ENCODE results near the gene ZBED4.

Gene ZBED4

DNA sequence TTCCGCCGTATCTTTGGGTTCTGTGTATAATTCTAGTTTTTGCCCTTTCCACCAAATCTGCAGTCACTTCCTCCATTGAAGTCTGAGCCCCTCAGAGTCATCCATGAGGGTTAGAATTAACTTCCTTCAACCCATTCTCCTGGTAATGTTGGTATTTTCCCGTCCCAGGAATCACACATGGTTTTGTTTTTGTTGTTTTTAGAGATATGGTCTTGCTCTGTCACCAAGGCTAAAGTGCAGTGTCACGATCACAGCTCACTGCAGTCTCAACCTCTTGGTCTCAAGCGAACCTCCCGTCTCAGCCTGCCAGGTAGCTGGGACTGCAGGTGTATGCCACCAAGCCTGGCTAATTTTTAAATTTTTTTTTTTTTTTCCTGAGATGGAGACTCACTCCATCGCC is 18.7 kb downstream of the ZBED4 start:
- in situ Hi-C loops (cut with MboI; ENCODE audit: low sequenced_read_pairs): no loop called here

GRCh38 chr22:49873228-49873940 is 19.7 kb downstream of the ZBED4 start:
- in situ Hi-C loops (cut with MboI; ENCODE audit: low sequenced_read_pairs): no loop called here

GRCh38 chr22:49877642-49878041 is 24.0 kb downstream of the ZBED4 start:
- in situ Hi-C loops (cut with MboI; ENCODE audit: low sequenced_read_pairs): no loop called here

- in situ Hi-C loops (cut with MboI; ENCODE audit: low sequenced_read_pairs): no loop called here
Observed at GRCh38 chr22:49878206-49878605, 24.6 kb downstream of the ZBED4 start.

- in situ Hi-C loops (cut with MboI; ENCODE audit: low sequenced_read_pairs): no loop called here
Observed at GRCh38 chr22:49879871-49880270, 26.2 kb downstream of the ZBED4 start.

DNA sequence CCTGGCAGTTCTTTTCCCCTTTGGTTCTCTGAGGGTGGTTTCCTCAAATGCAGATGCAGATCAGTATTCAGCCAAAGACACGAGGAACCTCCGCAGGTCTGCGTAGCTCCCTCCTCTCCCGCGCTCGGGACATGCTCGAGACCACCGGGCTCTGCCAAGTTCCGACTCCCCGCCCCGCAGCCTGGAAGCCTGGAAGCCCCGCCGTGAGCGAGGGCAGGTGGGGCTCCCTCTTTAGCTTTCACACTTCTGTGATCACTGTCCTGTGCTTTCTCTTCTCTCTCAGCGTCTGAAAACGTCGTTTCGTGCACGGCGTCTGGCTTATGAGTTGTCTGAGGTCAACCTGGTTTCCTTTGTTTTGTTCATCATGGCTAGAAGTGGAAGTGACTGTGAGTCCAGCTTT is 26.6 kb downstream of the ZBED4 start:
- in situ Hi-C loops (cut with MboI; ENCODE audit: low sequenced_read_pairs): no loop called here

DNA sequence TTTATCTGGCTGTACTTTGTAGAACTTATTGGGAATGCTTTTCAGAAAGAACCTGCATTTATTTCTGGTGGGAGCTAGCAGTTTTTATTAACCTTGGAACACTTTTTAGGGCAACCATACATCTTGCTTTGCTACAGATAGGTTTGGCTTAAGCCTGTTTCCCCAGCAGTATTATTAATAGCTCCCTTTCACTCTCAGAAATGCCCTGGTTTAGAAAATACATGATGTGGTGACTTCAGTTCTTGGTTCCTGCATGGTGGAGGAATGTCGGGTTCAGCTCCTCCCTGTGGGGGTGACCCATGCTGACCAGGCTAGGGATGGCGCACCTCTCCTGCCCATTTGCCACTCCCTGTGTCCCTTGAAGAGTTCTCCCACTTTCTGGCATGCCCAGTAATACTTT is 28.2 kb downstream of the ZBED4 start:
- in situ Hi-C loops (cut with MboI; ENCODE audit: low sequenced_read_pairs): no loop called here

DNA sequence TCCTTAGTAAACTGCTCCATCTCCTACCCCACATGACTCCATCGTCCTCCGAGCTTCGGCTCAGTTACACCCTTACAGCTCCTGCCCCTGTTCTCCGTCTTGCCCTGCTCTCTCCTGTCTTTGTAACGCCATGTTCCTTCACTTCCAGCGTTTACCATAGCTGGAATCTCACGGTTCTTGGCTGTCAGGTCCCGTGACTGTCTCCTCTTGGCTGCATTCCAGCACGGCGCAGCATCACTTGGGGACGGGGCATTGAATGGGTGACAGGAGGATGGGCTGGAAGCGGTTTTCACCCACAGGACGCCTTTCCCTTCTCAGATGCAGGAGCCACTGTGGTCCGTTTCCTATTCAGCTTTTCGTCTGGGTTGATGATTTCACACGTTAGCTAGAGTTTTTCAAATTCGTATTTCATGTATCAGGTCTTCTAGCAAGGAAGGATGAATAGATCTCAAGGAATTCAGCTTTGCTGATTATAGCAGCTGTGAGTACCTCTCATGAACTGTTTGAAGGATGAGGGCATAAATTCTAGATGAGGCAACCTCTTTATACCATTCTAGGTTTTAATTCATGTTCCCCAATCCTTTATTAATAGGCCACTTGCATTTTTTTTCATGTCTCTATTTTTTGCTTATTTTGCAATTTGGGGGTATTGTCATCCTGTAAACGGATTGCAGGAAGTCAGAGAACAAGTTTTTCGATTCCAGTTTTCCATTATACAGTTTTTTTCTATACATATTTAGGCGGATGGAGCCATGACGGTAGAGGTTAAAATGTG is 29.1 kb downstream of the ZBED4 start:
- in situ Hi-C loops (cut with MboI; ENCODE audit: low sequenced_read_pairs): no loop called here

DNA sequence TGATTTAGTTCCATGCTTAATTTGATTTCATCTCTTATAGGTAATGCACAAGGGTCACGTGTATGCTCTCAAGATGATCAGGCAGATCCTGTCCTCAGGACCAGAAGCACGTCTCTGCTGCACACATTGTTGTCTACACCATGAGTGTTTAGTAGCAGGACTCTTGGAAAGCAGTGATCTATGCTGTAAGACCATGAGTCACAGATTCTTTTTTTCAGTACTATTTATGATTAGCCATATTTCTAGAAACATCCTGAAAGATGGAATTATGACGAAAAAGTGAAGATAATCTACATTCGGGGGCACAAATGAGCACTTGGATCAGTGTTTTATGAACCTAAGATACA is 29.6 kb downstream of the ZBED4 start:
- in situ Hi-C loops (cut with MboI; ENCODE audit: low sequenced_read_pairs): no loop called here

GRCh38 chr22:49884075-49884474 is 30.4 kb downstream of the ZBED4 start:
- in situ Hi-C loops (cut with MboI; ENCODE audit: low sequenced_read_pairs): no loop called here

DNA sequence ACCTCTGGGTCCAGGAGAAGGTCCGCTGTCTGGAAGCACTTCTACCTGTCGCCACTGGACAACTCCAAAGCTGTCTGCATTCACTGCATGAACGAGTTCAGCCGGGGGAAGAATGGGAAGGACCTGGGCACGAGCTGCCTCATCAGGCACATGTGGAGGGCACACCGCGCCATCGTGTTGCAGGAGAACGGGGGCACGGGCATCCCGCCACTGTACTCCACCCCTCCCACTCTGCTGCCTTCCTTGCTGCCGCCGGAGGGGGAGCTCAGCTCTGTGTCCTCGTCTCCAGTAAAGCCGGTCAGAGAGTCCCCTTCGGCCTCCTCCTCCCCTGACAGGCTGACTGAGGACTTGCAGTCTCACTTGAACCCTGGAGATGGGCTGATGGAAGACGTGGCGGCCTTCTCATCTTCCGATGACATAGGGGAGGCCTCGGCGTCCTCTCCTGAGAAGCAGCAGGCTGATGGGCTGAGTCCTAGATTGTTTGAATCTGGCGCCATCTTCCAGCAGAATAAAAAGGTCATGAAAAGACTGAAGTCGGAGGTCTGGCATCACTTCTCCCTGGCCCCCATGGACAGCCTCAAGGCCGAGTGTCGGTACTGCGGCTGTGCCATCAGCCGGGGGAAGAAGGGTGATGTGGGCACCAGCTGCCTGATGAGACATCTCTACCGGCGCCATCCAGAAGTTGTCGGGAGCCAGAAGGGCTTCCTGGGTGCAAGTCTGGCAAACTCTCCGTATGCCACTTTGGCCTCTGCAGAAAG is 31.0 kb downstream of the ZBED4 start:
- in situ Hi-C loops (cut with MboI; ENCODE audit: low sequenced_read_pairs): no loop called here

DNA sequence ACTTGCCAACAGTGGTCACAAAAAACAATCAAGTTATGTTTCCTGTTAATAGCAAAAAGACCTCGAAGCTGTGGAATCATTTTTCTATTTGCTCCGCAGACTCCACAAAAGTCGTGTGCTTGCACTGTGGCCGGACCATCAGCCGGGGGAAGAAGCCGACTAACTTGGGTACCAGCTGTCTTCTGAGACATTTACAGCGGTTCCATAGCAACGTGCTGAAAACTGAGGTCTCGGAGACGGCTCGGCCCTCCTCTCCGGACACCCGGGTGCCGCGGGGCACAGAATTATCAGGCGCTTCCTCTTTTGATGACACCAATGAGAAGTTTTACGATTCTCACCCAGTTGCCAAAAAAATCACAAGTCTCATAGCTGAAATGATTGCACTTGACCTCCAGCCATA is 31.6 kb downstream of the ZBED4 start:
- in situ Hi-C loops (cut with MboI; ENCODE audit: low sequenced_read_pairs): no loop called here

GRCh38 chr22:49885881-49886280 is 32.2 kb downstream of the ZBED4 start:
- in situ Hi-C loops (cut with MboI; ENCODE audit: low sequenced_read_pairs): no loop called here

GRCh38 chr22:49886346-49887063 is 32.9 kb downstream of the ZBED4 start:
- in situ Hi-C loops (cut with MboI; ENCODE audit: low sequenced_read_pairs): no loop called here

GRCh38 chr22:49887064-49887451 is 33.4 kb downstream of the ZBED4 start:
- in situ Hi-C loops (cut with MboI; ENCODE audit: low sequenced_read_pairs): no loop called here

GRCh38 chr22:49887702-49888101 is 34.1 kb downstream of the ZBED4 start:
- in situ Hi-C loops (cut with MboI; ENCODE audit: low sequenced_read_pairs): no loop called here

GRCh38 chr22:49889071-49889470 is 35.4 kb downstream of the ZBED4 start:
- in situ Hi-C loops (cut with MboI; ENCODE audit: low sequenced_read_pairs): no loop called here

GRCh38 chr22:49892226-49892899 is 38.7 kb downstream of the ZBED4 start:
- in situ Hi-C loops (cut with MboI; ENCODE audit: low sequenced_read_pairs): no loop called here

DNA sequence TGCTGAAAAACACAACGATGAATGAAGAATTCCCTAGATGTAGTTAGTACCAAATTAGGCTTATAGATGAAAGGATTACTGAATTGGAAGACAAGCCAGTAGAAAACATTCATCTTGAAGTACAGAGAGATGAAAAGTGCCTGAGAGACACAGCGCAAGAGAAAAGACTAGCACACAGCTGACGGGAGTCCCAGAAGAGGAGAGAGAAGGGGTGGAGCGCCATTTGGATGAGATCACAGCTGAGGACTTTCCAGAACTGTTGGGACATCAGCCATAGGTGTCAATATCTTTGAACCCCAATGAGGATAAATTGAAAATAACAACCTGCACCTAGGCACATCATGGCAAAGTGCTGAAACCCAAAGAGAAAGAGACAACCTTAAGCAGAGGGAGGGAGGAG is 39.4 kb downstream of the ZBED4 start:
- in situ Hi-C loops (cut with MboI; ENCODE audit: low sequenced_read_pairs): no loop called here

DNA sequence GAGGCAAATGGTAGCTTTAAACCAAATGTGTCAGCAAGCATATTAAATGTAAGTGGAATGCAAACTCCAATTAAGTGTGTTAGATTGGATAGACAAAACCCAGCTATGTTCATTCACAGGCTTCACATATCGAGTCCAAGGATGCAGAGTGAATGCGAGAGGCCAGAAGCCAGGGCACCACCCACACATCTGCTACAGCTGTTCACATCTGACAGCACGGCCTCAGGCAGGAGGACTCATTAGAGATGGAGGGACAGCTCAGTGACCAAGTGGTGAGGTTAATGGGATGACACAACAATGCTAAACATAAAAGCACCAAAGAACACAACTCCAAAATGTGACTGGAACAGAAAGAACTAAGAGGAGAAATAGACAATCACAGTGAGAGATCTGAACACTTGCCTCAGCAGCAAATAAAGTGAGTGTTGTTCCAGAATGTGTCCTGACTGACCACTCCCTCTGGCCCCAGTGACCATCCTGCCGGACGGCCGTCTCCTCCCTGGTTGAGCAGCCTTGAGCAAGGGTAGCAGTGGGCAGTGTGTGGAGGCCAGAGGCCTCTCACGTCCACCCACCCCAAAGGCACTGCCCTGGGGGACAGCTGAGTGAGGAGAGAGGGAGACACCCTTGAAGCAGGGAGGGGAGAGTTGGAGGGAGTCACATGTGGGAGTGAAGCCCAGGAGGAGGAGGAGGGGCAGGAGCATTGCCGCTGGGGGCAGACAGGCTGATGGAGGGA is 40.8 kb downstream of the ZBED4 start:
- in situ Hi-C loops (cut with MboI; ENCODE audit: low sequenced_read_pairs): no loop called here
